ENCODE data around the gene CYB5R3.
"Not testable (repeated sequence)": the region's sequence is repeated elsewhere in the genome, so short reads cannot be mapped to it uniquely, and the experiment has no call there.

CYB5R3 gene

GRCh38 chr22:42670046-42670445 lies 20.9 kb upstream of the CYB5R3 start:
- Histone ChIP-seq H3K4me3 (ENCODE audit: low read depth, low read length) (no peak overlapping the region), H3K9me3 (no peaks in the 10 kb centered on the region), H3K27me3 (no peaks in the 10 kb centered on the region), H3K36me3 (no peaks in the 10 kb centered on the region), H3K4me1 (no peaks in the 10 kb centered on the region)
- TF ChIP-seq, protein P1, sequence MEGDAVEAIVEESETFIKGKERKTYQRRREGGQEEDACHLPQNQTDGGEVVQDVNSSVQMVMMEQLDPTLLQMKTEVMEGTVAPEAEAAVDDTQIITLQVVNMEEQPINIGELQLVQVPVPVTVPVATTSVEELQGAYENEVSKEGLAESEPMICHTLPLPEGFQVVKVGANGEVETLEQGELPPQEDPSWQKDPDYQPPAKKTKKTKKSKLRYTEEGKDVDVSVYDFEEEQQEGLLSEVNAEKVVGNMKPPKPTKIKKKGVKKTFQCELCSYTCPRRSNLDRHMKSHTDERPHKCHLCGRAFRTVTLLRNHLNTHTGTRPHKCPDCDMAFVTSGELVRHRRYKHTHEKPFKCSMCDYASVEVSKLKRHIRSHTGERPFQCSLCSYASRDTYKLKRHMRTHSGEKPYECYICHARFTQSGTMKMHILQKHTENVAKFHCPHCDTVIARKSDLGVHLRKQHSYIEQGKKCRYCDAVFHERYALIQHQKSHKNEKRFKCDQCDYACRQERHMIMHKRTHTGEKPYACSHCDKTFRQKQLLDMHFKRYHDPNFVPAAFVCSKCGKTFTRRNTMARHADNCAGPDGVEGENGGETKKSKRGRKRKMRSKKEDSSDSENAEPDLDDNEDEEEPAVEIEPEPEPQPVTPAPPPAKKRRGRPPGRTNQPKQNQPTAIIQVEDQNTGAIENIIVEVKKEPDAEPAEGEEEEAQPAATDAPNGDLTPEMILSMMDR (IDR thresholded peaks at IDR 0.05; ENCODE audit: low read depth, low read length), result no peak
- no peak for DNase-seq

- not testable (repeated sequence) for H3K4me1 ChIP-seq; DNase-seq; H3K36me3 ChIP-seq; H3K9me3 ChIP-seq; H3K4me3 ChIP-seq (ENCODE audit: low read depth, low read length); H3K27me3 ChIP-seq
Observed at GRCh38 chr22:42666393-42666792, 17.2 kb upstream of the CYB5R3 start.

DNA sequence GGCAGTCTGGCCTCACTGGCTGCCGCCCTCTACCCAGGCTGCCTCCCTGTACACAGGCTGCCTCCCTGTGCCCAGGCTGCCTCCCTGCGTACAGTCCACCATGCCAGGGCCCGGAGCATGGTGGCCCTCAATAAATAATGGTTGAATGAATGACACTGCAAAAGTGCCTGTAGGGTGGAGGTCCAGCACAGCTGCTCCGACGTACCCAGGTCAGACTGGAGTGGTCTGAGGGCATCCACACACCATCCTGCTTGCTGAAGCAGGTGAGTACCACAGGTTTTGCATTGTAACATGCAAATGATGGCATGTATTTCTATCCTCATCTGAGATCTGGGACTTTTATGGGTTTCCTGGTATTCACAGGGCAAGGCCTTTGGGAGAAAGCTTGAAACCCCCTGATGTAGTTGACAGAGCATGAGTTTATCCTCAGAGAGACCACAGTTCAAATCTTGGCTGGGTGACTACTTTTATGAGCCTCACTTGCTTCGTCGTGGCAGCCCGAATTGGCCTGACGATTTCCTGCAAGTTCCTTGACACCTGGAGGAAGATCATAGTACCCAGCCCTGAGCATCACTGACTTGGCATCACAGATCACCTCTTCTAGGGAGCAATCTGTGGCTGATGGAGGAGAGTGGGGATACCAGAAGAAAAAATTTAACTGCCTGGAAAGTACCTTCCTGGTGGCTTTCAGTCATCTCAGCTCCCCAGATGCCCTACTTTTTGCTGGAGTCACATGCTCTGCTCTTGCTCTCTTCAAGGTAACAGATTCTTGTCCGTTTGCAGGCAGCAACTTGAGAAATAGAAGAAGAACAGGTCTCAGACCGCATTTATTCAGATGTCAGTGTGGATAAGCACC lies 16.0 kb upstream of the CYB5R3 start:
- Histone ChIP-seq H3K4me3 (ENCODE audit: low read depth, low read length) (no peak overlapping the region), H3K4me1 (no peaks in the 10 kb centered on the region), H3K9me3 (no peaks in the 10 kb centered on the region), H3K27me3 (peaks cover 8% of the 10 kb centered on the region; the same call in 1 of the 2 replicates), H3K36me3 (no peaks in the 10 kb centered on the region)
- TF ChIP-seq, protein P1 (IDR thresholded peaks at IDR 0.05; ENCODE audit: low read depth, low read length), result no peak
- DNase-seq, result no peak

GRCh38 chr22:42661985-42662831 lies 13.0 kb upstream of the CYB5R3 start:
- Histone ChIP-seq H3K27me3 (peaks cover 8% of the 10 kb centered on the region; the same call in 1 of the 2 replicates), H3K4me3 (ENCODE audit: low read depth, low read length) (peak overlapping the region; percentile 68), H3K9me3 (no peaks in the 10 kb centered on the region), H3K4me1 (no peaks in the 10 kb centered on the region), H3K36me3 (no peaks in the 10 kb centered on the region)
- TF ChIP-seq, protein P1 (IDR thresholded peaks at IDR 0.05; ENCODE audit: low read depth, low read length), result peak; percentile 87
- peak; percentile 88 for DNase-seq

- TF ChIP-seq, protein P1 (IDR thresholded peaks at IDR 0.05; ENCODE audit: low read depth, low read length), result no peak
- Histone ChIP-seq H3K4me3 (ENCODE audit: low read depth, low read length) (no peak overlapping the region), H3K36me3 (no peaks in the 10 kb centered on the region), H3K27me3 (no peaks in the 10 kb centered on the region), H3K4me1 (no peaks in the 10 kb centered on the region; the same call in 1 of the 2 replicates), H3K9me3 (no peaks in the 10 kb centered on the region)
- no peak for DNase-seq
Observed at GRCh38 chr22:42656578-42656977, 7.4 kb upstream of the CYB5R3 start.

DNA sequence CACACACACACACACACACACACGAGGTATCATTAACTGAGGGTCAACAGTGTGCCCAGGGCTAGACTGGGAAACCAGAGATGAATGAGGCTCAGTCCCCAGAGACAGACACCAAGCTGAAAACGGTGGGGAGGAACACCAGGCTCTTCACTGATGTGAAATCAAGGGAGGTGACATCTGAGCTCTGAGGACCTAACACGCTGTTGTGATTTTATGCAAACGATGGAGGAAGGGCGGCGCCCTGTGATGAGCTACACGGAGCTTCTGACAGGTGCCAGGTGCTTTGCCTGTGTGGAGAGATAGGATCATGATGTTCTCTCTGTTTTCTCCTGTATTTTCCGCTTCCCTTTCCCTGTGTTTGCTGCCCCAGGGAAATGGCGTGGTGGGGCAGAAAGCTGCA lies 6.5 kb upstream of the CYB5R3 start:
- H3K9me3 ChIP-seq, result no peaks in the 10 kb centered on the region
- H3K27me3 ChIP-seq, result no peaks in the 10 kb centered on the region
- H3K4me1 ChIP-seq, result no peaks in the 10 kb centered on the region; the same call in 1 of the 2 replicates
- H3K4me3 ChIP-seq (ENCODE audit: low read depth, low read length), result no peak overlapping the region
- peak; percentile 43 for DNase-seq
- no peaks in the 10 kb centered on the region for H3K36me3 ChIP-seq
- TF ChIP-seq, protein P1 (IDR thresholded peaks at IDR 0.05; ENCODE audit: low read depth, low read length), result no peak

All from BE2C (cell line).